Vagina (tissue), 2 donors: ENCODE data around the gene ST8SIA5. TPM values are rescaled to one million over a fixed set of nuclear protein-coding genes. Genes with fewer than 3 reads are reported as not detected.

Experiments
- DNase-seq, 2 donors: peaks; one replicate each; pipeline ENCODE4 v3.0.0-alpha.2; 2017; ENCODE audit errors: extremely low spot score in 2 of 2
- H3K27ac ChIP-seq: fragments of 200-600 bp; sonication (generic); one replicate; pipeline ENCODE4 v1.5.1; 2019
- H3K27me3 ChIP-seq: fragments of 200-600 bp; sonication (generic); one replicate; pipeline ENCODE4 v1.5.1; 2019
- H3K36me3 ChIP-seq, 2 donors: fragments of 200-600 bp; sonication (generic); one replicate each; pipeline ENCODE4 v1.5.1; 2017 to 2019
- H3K4me1 ChIP-seq: fragments of 200-600 bp; sonication (generic); one replicate; pipeline ENCODE4 v1.5.1; 2019
- H3K4me3 ChIP-seq, 2 donors: fragments of 200-600 bp; sonication (generic); 1 replicate in 1 of 2; 2 replicates in 1 of 2; pipeline ENCODE4 v1.5.1; 2016 to 2019
- H3K9me3 ChIP-seq: fragments of 200-600 bp; sonication (generic); one replicate; pipeline ENCODE4 v1.5.1; 2019
- CTCF ChIP-seq, 3 experiments: fragments of 450-650 bp in 2 of 3; fragments of 200-600 bp in 1 of 3; sonication (generic) in 1 of 3; IDR thresholded peaks; one replicate each; pipeline ENCODE4 v1.5.1; 2017 to 2019; ENCODE audit warnings: antibody characterized with exemption in 3 of 3, mild to moderate bottlenecking in 2 of 3, moderate library complexity in 2 of 3
- POLR2A ChIP-seq, 2 donors: fragments of 450-650 bp; IDR thresholded peaks; one replicate each; pipeline ENCODE4 v1.6.1; 2017; ENCODE audit warnings: antibody characterized with exemption in 2 of 2, mild to moderate bottlenecking in 2 of 2, moderate library complexity in 2 of 2
- POLR2AphosphoS5 ChIP-seq, 2 donors: sonication (generic); formaldehyde crosslinking; IDR thresholded peaks; one replicate each; pipeline ENCODE4 v1.9.0; 2017; ENCODE audit warnings: antibody characterized with exemption in 2 of 2, mild to moderate bottlenecking in 2 of 2, low read depth in 1 of 2; ENCODE audit not compliant: insufficient read depth in 1 of 2
- intact Hi-C: fragments of 100-400 bp; cut with DNase I; formaldehyde crosslinking; loops from one replicate; pipeline ENCODE4 v1.15.1; 2023
- total RNA-seq: library from RNA; depleted of rRNA; stranded (reverse); fragments of >200 nt; gene quantifications from one replicate; pipeline ENCODE4 v1.2.3, GENCODE V29; 2016

The ST8SIA5 gene
- total RNA-seq, 1 donor from 2014 or later: not detected

DNA sequence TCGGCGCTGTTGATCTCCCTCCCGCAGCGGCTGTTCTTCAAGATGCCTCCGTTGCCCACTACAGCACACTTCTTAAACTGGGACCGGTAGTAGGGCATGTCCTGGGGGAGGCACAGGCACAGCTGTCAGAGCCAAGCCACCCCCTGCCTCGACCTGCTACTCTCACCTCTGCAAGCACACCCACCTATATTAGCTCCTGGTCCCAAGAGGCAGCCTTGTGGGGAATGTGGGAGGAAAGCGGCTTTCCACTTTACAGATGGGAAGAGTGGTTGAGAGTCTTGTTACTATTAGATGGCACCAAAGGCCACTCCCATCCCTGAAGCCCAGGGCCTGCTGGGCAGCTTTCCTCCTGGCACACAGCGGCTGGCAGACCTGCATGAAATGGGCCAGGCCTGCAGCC, 70.7 kb downstream of the ST8SIA5 start:
- Histone ChIP-seq H3K36me3 (no peaks in the 10 kb centered on the region), H3K4me3 (no peak overlapping the region), H3K27ac (no peak overlapping the region), H3K27me3 (no peaks in the 10 kb centered on the region), H3K9me3 (no peaks in the 10 kb centered on the region), H3K4me1 (no peaks in the 10 kb centered on the region)
- intact Hi-C loops: no loop called here
- TF ChIP-seq CTCF (IDR thresholded peaks at IDR 0.05) (no peak), POLR2A (IDR thresholded peaks at IDR 0.05) (no peak), POLR2AphosphoS5 (IDR thresholded peaks at IDR 0.05; ENCODE audit: insufficient read depth in 1 of 2, low read depth in 1 of 2) (no peak)
- no peak for DNase-seq

- Histone ChIP-seq H3K4me3 (no peak overlapping the region), H3K4me1 (no peaks in the 10 kb centered on the region), H3K27ac (no peak overlapping the region), H3K27me3 (no peaks in the 10 kb centered on the region), H3K9me3 (no peaks in the 10 kb centered on the region), H3K36me3 (no peaks in the 10 kb centered on the region)
- TF ChIP-seq CTCF (IDR thresholded peaks at IDR 0.05): no peak
- no peak for TF ChIP-seq POLR2A (IDR thresholded peaks at IDR 0.05)
- TF ChIP-seq POLR2AphosphoS5 (IDR thresholded peaks at IDR 0.05; ENCODE audit: insufficient read depth in 1 of 2, low read depth in 1 of 2): no peak
- DNase-seq: no peak
- intact Hi-C loops: no loop called here
These were observed 73.6 kb downstream of the ST8SIA5 start for GRCh38 chr18:46683252-46683651.

DNA sequence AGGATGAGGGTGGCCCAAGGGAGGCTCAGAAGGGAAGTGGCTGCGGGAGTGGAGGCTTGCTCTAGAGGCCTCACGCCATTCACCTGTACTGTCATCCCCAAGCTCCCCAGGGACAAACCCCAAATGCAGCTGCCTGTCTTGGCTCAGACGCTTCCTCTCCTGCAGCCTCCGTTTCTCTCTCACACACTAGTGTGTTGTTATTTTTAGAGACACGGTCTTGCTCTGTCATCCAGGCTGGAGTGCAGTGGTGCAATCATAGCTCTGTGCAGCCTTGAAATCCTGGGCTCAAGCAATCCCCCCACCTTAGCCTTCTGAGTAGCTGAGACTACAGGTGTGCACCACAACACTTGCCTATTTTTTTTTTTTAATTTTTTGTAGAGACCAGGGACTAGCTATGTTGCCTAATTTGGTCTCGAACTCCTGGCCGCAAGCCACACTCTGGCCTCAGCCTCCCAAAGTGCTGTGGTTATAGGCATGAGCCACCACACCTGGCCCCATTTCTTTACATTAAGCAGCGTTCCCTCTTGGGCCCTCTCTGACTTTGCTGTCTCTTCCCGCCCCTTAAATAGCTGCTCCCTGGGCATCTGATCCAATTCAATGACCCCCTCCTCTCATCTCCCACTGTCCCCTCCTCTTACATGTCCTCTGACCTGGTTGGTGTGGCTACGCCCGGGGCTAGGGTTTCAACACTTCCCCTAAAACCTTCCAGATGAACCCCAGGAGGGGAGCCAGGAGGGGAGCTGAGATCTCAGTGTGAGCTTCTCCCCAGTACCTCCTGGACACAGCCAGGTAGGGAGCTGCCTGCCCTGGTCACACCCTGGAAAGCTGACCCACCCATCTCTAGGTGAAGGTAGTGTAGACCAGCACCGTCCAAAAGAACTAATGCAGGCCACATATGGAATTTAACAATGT, 75.8 kb downstream of the ST8SIA5 start:
- no peak for DNase-seq
- no peaks in the 10 kb centered on the region for H3K27me3 ChIP-seq
- no peak overlapping the region for H3K27ac ChIP-seq
- H3K9me3 ChIP-seq: no peaks in the 10 kb centered on the region
- H3K4me1 ChIP-seq: no peaks in the 10 kb centered on the region
- TF ChIP-seq POLR2AphosphoS5 (IDR thresholded peaks at IDR 0.05; ENCODE audit: insufficient read depth in 1 of 2, low read depth in 1 of 2) (no peak), CTCF (IDR thresholded peaks at IDR 0.05) (no peak), POLR2A (IDR thresholded peaks at IDR 0.05) (no peak)
- intact Hi-C loops: no loop called here
- H3K36me3 ChIP-seq: no peaks in the 10 kb centered on the region
- no peak overlapping the region for H3K4me3 ChIP-seq

- no peak overlapping the region for H3K27ac ChIP-seq
- intact Hi-C loops: no loop called here
- H3K4me1 ChIP-seq: no peaks in the 10 kb centered on the region
- H3K36me3 ChIP-seq: no peaks in the 10 kb centered on the region
- H3K27me3 ChIP-seq: no peaks in the 10 kb centered on the region
- no peaks in the 10 kb centered on the region for H3K9me3 ChIP-seq
- no peak overlapping the region for H3K4me3 ChIP-seq
- no peak for DNase-seq
- TF ChIP-seq POLR2AphosphoS5 (IDR thresholded peaks at IDR 0.05; ENCODE audit: insufficient read depth in 1 of 2, low read depth in 1 of 2) (no peak), CTCF (IDR thresholded peaks at IDR 0.05) (no peak), POLR2A (IDR thresholded peaks at IDR 0.05) (no peak)
These were observed 76.8 kb downstream of the ST8SIA5 start for GRCh38 chr18:46679846-46680598.
